ENCODE results near the gene STAT5B. TPM values are rescaled to one million over a fixed set of nuclear protein-coding genes. Genes with fewer than 3 reads are reported as not detected.
A peak's percentile ranks its signal among the peaks of the same experiment; 100 is the strongest.

Gene STAT5B
- total RNA-seq, 4 donors from 2014 or later = 72.1 to 187 (median 144) TPM

- Histone ChIP-seq H3K9me3 (no peaks in the 10 kb centered on the region), H3K27me3 (no peaks in the 10 kb centered on the region), H3K27ac (peak overlapping the region; percentile 90 to 94), H3K4me1 (peaks cover 10% of the 10 kb centered on the region in 2 donors), H3K4me3 (no peak overlapping the region), H3K36me3 (no peaks in the 10 kb centered on the region)
- TF ChIP-seq CTCF (IDR thresholded peaks at IDR 0.05) (peak in 1 of 4 experiments; percentile 10), POLR2A (IDR thresholded peaks at IDR 0.05) (no peak)
- intact Hi-C loops (cut with DNase I; ENCODE audit: low total_unique reads) = no loop called here
- peak; percentile 27 to 42 for DNase-seq
Measured at GRCh38 chr17:42309986-42310786, 34.0 kb upstream of the STAT5B start.

GRCh38 chr17:42309142-42309541 is 33.0 kb upstream of the STAT5B start:
- TF ChIP-seq POLR2A (IDR thresholded peaks at IDR 0.05) (no peak), CTCF (IDR thresholded peaks at IDR 0.05) (no peak)
- no peak for DNase-seq
- Histone ChIP-seq H3K27ac (peak overlapping the region; percentile 90 to 94), H3K36me3 (no peaks in the 10 kb centered on the region), H3K27me3 (no peaks in the 10 kb centered on the region), H3K4me3 (no peak overlapping the region), H3K4me1 (peaks cover 10% of the 10 kb centered on the region in 2 donors), H3K9me3 (no peaks in the 10 kb centered on the region)
- intact Hi-C loops (cut with DNase I; ENCODE audit: low total_unique reads) = no loop called here

- no peaks in the 10 kb centered on the region for H3K36me3 ChIP-seq
- DNase-seq = no peak
- H3K27me3 ChIP-seq = no peaks in the 10 kb centered on the region
- H3K27ac ChIP-seq = peak overlapping the region in 1 of 2 donors; percentile 90
- no peaks in the 10 kb centered on the region for H3K9me3 ChIP-seq
- H3K4me1 ChIP-seq = peaks cover 10% of the 10 kb centered on the region in 2 donors
- intact Hi-C loops (cut with DNase I; ENCODE audit: low total_unique reads) = no loop called here
- no peak for TF ChIP-seq CTCF (IDR thresholded peaks at IDR 0.05)
- TF ChIP-seq POLR2A (IDR thresholded peaks at IDR 0.05) = no peak
- H3K4me3 ChIP-seq = no peak overlapping the region
Measured at GRCh38 chr17:42308446-42308845, 32.3 kb upstream of the STAT5B start.

GRCh38 chr17:42307362-42307927 is 31.3 kb upstream of the STAT5B start:
- intact Hi-C loops (cut with DNase I; ENCODE audit: low total_unique reads) = no loop called here
- H3K36me3 ChIP-seq = no peaks in the 10 kb centered on the region
- no peak overlapping the region for H3K4me3 ChIP-seq
- peaks cover 8 to 10% of the 10 kb centered on the region in 2 donors for H3K4me1 ChIP-seq
- no peak for TF ChIP-seq CTCF (IDR thresholded peaks at IDR 0.05)
- no peak for TF ChIP-seq POLR2A (IDR thresholded peaks at IDR 0.05)
- H3K9me3 ChIP-seq = no peaks in the 10 kb centered on the region
- no peaks in the 10 kb centered on the region for H3K27me3 ChIP-seq
- DNase-seq = no peak
- H3K27ac ChIP-seq = no peak overlapping the region

GRCh38 chr17:42306385-42306667 is 30.1 kb upstream of the STAT5B start:
- Histone ChIP-seq H3K9me3 (no peaks in the 10 kb centered on the region), H3K27ac (no peak overlapping the region), H3K4me1 (peaks cover 0 to 6% of the 10 kb centered on the region in 2 donors), H3K4me3 (no peak overlapping the region), H3K27me3 (no peaks in the 10 kb centered on the region), H3K36me3 (no peaks in the 10 kb centered on the region)
- TF ChIP-seq POLR2A (IDR thresholded peaks at IDR 0.05) (no peak), CTCF (IDR thresholded peaks at IDR 0.05) (no peak)
- no peak for DNase-seq
- intact Hi-C loops (cut with DNase I; ENCODE audit: low total_unique reads) = no loop called here
